Panc1 (cell line): Measurements from ENCODE around the gene ARMC12. TPM values are rescaled to one million over a fixed set of nuclear protein-coding genes. Genes with fewer than 3 reads are reported as not detected.

Source experiments
- ATAC-seq: fragments of 200-7000 bp; cut with Tn5 transposase; 2 replicates; pipeline ENCODE4 v1.9.1; 2020; ENCODE audit warnings: mild to moderate bottlenecking, moderate library complexity
- BruUV-seq: library from RNA; stranded (reverse); fragments of 400-500 nt; replicated peaks from 2 replicates; lab custom pipeline; 2021; lab: Mats Ljungman, UMichigan
- CTCF ChIA-PET: fragments of 300-600 bp; sonication (Branson Sonifier 250); formaldehyde crosslinking; loops from one replicate; lab custom pipeline; 2022; ENCODE audit warnings: antibody characterized with exemption; lab: Charles Lee
- POLR2A ChIA-PET: fragments of 300-600 bp; sonication (Branson Sonifier 250); formaldehyde crosslinking; loops from one replicate; lab custom pipeline; 2022; ENCODE audit warnings: antibody characterized with exemption; lab: Charles Lee
- DNase-seq: peaks from one replicate; pipeline ENCODE4 v3.0.0-alpha.2; 2010; ENCODE audit warnings: low read depth, low spot score
- H3K27ac ChIP-seq: 2 replicates; pipeline ENCODE4 v1.5.1; 2011; ENCODE audit warnings: mild to moderate bottlenecking, low read length, inconsistent platforms
- H3K27me3 ChIP-seq: fragments of 200-500 bp; sonication (Bioruptor generic); 2 replicates; pipeline ENCODE4 v1.6.0; 2014; ENCODE audit warnings: low read length, inconsistent platforms; ENCODE audit not compliant: control insufficient read depth, insufficient read depth
- H3K36me3 ChIP-seq: fragments of 200-500 bp; sonication (Bioruptor generic); 2 replicates; pipeline ENCODE4 v1.5.1; 2014; ENCODE audit warnings: inconsistent platforms, mild to moderate bottlenecking, low read length, moderate library complexity; ENCODE audit not compliant: control insufficient read depth, insufficient read depth
- H3K4me1 ChIP-seq: 2 replicates; pipeline ENCODE4 v1.5.1; 2011; ENCODE audit warnings: inconsistent platforms, mild to moderate bottlenecking, low read length, moderate library complexity; ENCODE audit not compliant: control insufficient read depth, insufficient read depth
- H3K4me3 ChIP-seq, 2 experiments: 2 replicates each; pipeline ENCODE4 v1.5.1; 2011 to 2012; ENCODE audit warnings: low read depth in 2 of 2, low read length in 2 of 2, mild to moderate bottlenecking in 2 of 2, inconsistent platforms in 1 of 2, moderate library complexity in 1 of 2
- H3K9me3 ChIP-seq: fragments of 200-500 bp; sonication (Bioruptor generic); 2 replicates; pipeline ENCODE4 v1.5.1; 2014; ENCODE audit warnings: low read depth, mild to moderate bottlenecking, inconsistent platforms, low read length, moderate library complexity; ENCODE audit not compliant: control insufficient read depth, insufficient read depth
- CTCF ChIP-seq: fragments of 450-650 bp; IDR thresholded peaks from 2 replicates; pipeline ENCODE4 v1.5.1; 2017; ENCODE audit warnings: mild to moderate bottlenecking
- POLR2AphosphoS5 ChIP-seq: IDR thresholded peaks from 2 replicates; pipeline ENCODE4 v1.6.1; 2012; ENCODE audit warnings: mild to moderate bottlenecking, low read depth, low read length, moderate library complexity
- REST ChIP-seq, 2 experiments: IDR thresholded peaks; 2 replicates each; pipeline ENCODE4 v1.6.1; 2011 to 2012; ENCODE audit warnings: low read depth in 2 of 2, control low read depth in 1 of 2, low read length in 1 of 2, mild to moderate bottlenecking in 1 of 2, moderate library complexity in 1 of 2; ENCODE audit not compliant: insufficient read depth in 1 of 2
- SIN3A ChIP-seq: IDR thresholded peaks from 2 replicates; pipeline ENCODE4 v1.6.1; 2012; ENCODE audit warnings: low read depth, mild to moderate bottlenecking, low read length, moderate library complexity, borderline replicate concordance; ENCODE audit not compliant: insufficient read depth
- TCF7L2 ChIP-seq: IDR thresholded peaks from 2 replicates; pipeline ENCODE4 v1.6.1; 2011; ENCODE audit warnings: mild to moderate bottlenecking, low read depth, low read length, inconsistent platforms
- in situ Hi-C: cut with HindIII; loops from 2 replicates; pipeline ENCODE4 v1.10.0; 2016; ENCODE audit warnings: low sequenced_read_pairs, low pct_unique_long_range_greater_than_20kb
- intact Hi-C: fragments of 100-400 bp; cut with micrococcal nuclease; formaldehyde crosslinking; loops from one replicate; pipeline ENCODE4 v1.10.0; 2022; ENCODE audit not compliant: unreplicated experiment
- total RNA-seq: library from RNA; stranded (reverse); gene quantifications from one replicate; pipeline ENCODE4 v1.2.1, GENCODE V29; 2021; ENCODE audit not compliant: unreplicated experiment

The ARMC12 gene
- total RNA-seq, 1 experiment from 2014 or later, result 1.4 TPM

GRCh38 chr6:35722121-35722761 lies 14.6 kb upstream of the ARMC12 start:
- H3K27me3 ChIP-seq, result no peaks in the 10 kb centered on the region
- TF ChIP-seq REST (IDR thresholded peaks at IDR 0.05; ENCODE audit: insufficient read depth in 1 of 2, low read depth in 2 of 2, low read length in 1 of 2) (no peak), POLR2AphosphoS5 (no peak), CTCF (no peak), SIN3A (no peak), TCF7L2 (no peak)
- ATAC-seq (no peak), DNase-seq (no peak)
- no peaks in the 10 kb centered on the region for H3K36me3 ChIP-seq
- POLR2A ChIA-PET, result no interaction called here
- no TSS peak for BruUV-seq
- CTCF ChIA-PET, result no interaction called here
- no peaks in the 10 kb centered on the region for H3K9me3 ChIP-seq
- H3K4me3 ChIP-seq, result no peak overlapping the region
- intact Hi-C loops (no loop called here), in situ Hi-C loops (no loop called here)
- H3K4me1 ChIP-seq, result peaks cover 16% of the 10 kb centered on the region
- H3K27ac ChIP-seq, result no peak overlapping the region

GRCh38 chr6:35723587-35723986 lies 13.2 kb upstream of the ARMC12 start:
- TF ChIP-seq POLR2AphosphoS5 (no peak), TCF7L2 (no peak), SIN3A (no peak), CTCF (no peak), REST (IDR thresholded peaks at IDR 0.05; ENCODE audit: insufficient read depth in 1 of 2, low read depth in 2 of 2, low read length in 1 of 2) (no peak)
- Histone ChIP-seq H3K27me3 (no peaks in the 10 kb centered on the region), H3K27ac (no peak overlapping the region), H3K9me3 (no peaks in the 10 kb centered on the region), H3K36me3 (no peaks in the 10 kb centered on the region), H3K4me1 (peaks cover 24% of the 10 kb centered on the region), H3K4me3 (no peak overlapping the region)
- CTCF ChIA-PET, result no interaction called here
- ATAC-seq (no peak), DNase-seq (no peak)
- BruUV-seq, result no TSS peak
- intact Hi-C loops, result no loop called here
- in situ Hi-C loops, result no loop called here
- POLR2A ChIA-PET, result no interaction called here
